Activated T-helper 17 cell treated with anti-CD3 and anti-CD28 coated beads, Interleukin-2, amount 50 U/mL, for 72 hours (primary cell): Measurements from ENCODE around the gene RGS9. TPM values are rescaled to one million over a fixed set of nuclear protein-coding genes. Genes with fewer than 3 reads are reported as not detected.

ENCODE experiments used
- ATAC-seq: fragments of 150-1000 bp; cut with Tn5 transposase; replicated peaks from 2 replicates; pipeline ENCODE4 v1.10.0; 2021; ENCODE audit warnings: mild to moderate bottlenecking, moderate library complexity
- H3K27ac Mint-ChIP-seq: one replicate; pipeline ENCODE4 v1.8.0; 2022; ENCODE audit warnings: mixed read lengths
- H3K27me3 Mint-ChIP-seq: one replicate; pipeline ENCODE4 v1.8.0; 2022; ENCODE audit warnings: mixed read lengths
- H3K36me3 Mint-ChIP-seq: one replicate; pipeline ENCODE4 v1.8.0; 2022; ENCODE audit warnings: low read depth, mild to moderate bottlenecking, mixed read lengths
- H3K4me1 Mint-ChIP-seq: one replicate; pipeline ENCODE4 v1.8.0; 2022; ENCODE audit warnings: mixed read lengths
- H3K4me3 Mint-ChIP-seq: one replicate; pipeline ENCODE4 v1.8.0; 2022; ENCODE audit warnings: mild to moderate bottlenecking, mixed read lengths
- H3K9me3 Mint-ChIP-seq: one replicate; pipeline ENCODE4 v1.8.0; 2022; ENCODE audit warnings: mixed read lengths
- total RNA-seq, 2 donors: library from RNA; stranded (reverse); gene quantifications; one replicate each; pipeline ENCODE4 v1.2.3, GENCODE V29; 2022

Gene RGS9
- total RNA-seq, 2 donors from 2014 or later: 5.1 to 7.5 TPM

GRCh38 chr17:65243838-65244625 is 106.9 kb downstream of the RGS9 start:
- Mint-ChIP-seq H3K4me1 (no peaks in the 10 kb centered on the region), H3K27me3 (peaks cover 4% of the 10 kb centered on the region), H3K4me3 (no peak overlapping the region), H3K27ac (peak overlapping the region; percentile 5), H3K36me3 (no peaks in the 10 kb centered on the region), H3K9me3 (no peaks in the 10 kb centered on the region)
- ATAC-seq: peak; percentile 80

GRCh38 chr17:65246252-65246651 is 109.1 kb downstream of the RGS9 start:
- no peak for ATAC-seq
- H3K4me3 Mint-ChIP-seq: no peak overlapping the region

GRCh38 chr17:65249774-65250173 is 112.6 kb downstream of the RGS9 start:
- ATAC-seq: no peak
- Mint-ChIP-seq H3K27ac (no peak overlapping the region), H3K4me3 (no peak overlapping the region), H3K9me3 (no peaks in the 10 kb centered on the region), H3K36me3 (no peaks in the 10 kb centered on the region), H3K27me3 (peaks cover 20% of the 10 kb centered on the region), H3K4me1 (no peaks in the 10 kb centered on the region)

More at GRCh38 chr17:65246252-65246651, 109.1 kb downstream of the RGS9 start:
- no peaks in the 10 kb centered on the region for H3K9me3 Mint-ChIP-seq
- no peaks in the 10 kb centered on the region for H3K36me3 Mint-ChIP-seq
- no peaks in the 10 kb centered on the region for H3K4me1 Mint-ChIP-seq
- peaks cover 14% of the 10 kb centered on the region for H3K27me3 Mint-ChIP-seq
- H3K27ac Mint-ChIP-seq: no peak overlapping the region

GRCh38 chr17:65254166-65254565 is 117.0 kb downstream of the RGS9 start:
- Mint-ChIP-seq H3K36me3 (no peaks in the 10 kb centered on the region), H3K4me3 (no peak overlapping the region), H3K9me3 (peaks cover 6% of the 10 kb centered on the region), H3K27ac (no peak overlapping the region), H3K4me1 (no peaks in the 10 kb centered on the region), H3K27me3 (peaks cover 20% of the 10 kb centered on the region)
- ATAC-seq: no peak

- H3K9me3 Mint-ChIP-seq: peaks cover 6% of the 10 kb centered on the region
- peaks cover 7% of the 10 kb centered on the region for H3K4me1 Mint-ChIP-seq
- no peak overlapping the region for H3K4me3 Mint-ChIP-seq
- ATAC-seq: no peak
- H3K27ac Mint-ChIP-seq: no peak overlapping the region
- H3K27me3 Mint-ChIP-seq: peaks cover 9% of the 10 kb centered on the region
- H3K36me3 Mint-ChIP-seq: no peaks in the 10 kb centered on the region
Measured at GRCh38 chr17:65259281-65259680, 122.1 kb downstream of the RGS9 start.

- Mint-ChIP-seq H3K4me3 (no peak overlapping the region), H3K4me1 (peaks cover 7% of the 10 kb centered on the region), H3K9me3 (peaks cover 6% of the 10 kb centered on the region), H3K36me3 (no peaks in the 10 kb centered on the region), H3K27me3 (peaks cover 9% of the 10 kb centered on the region), H3K27ac (no peak overlapping the region)
- no peak for ATAC-seq
Measured at GRCh38 chr17:65259696-65260485, 122.7 kb downstream of the RGS9 start.

GRCh38 chr17:65260626-65261025 is 123.5 kb downstream of the RGS9 start:
- peaks cover 6% of the 10 kb centered on the region for H3K9me3 Mint-ChIP-seq
- no peak overlapping the region for H3K27ac Mint-ChIP-seq
- no peaks in the 10 kb centered on the region for H3K36me3 Mint-ChIP-seq
- no peak overlapping the region for H3K4me3 Mint-ChIP-seq
- H3K4me1 Mint-ChIP-seq: peaks cover 13% of the 10 kb centered on the region
- ATAC-seq: no peak
- H3K27me3 Mint-ChIP-seq: peaks cover 9% of the 10 kb centered on the region

- no peak overlapping the region for H3K4me3 Mint-ChIP-seq
- H3K4me1 Mint-ChIP-seq: peaks cover 16% of the 10 kb centered on the region
- peaks cover 4% of the 10 kb centered on the region for H3K9me3 Mint-ChIP-seq
- no peaks in the 10 kb centered on the region for H3K36me3 Mint-ChIP-seq
- H3K27ac Mint-ChIP-seq: no peak overlapping the region
- ATAC-seq: no peak
- H3K27me3 Mint-ChIP-seq: peaks cover 9% of the 10 kb centered on the region
Measured at GRCh38 chr17:65261152-65261551, 124.0 kb downstream of the RGS9 start.

GRCh38 chr17:65261682-65262636 is 124.8 kb downstream of the RGS9 start:
- peaks cover 16% of the 10 kb centered on the region for H3K4me1 Mint-ChIP-seq
- no peaks in the 10 kb centered on the region for H3K36me3 Mint-ChIP-seq
- no peak overlapping the region for H3K27ac Mint-ChIP-seq
- peaks cover 9% of the 10 kb centered on the region for H3K27me3 Mint-ChIP-seq
- peak overlapping the region; percentile 20 for H3K4me3 Mint-ChIP-seq
- H3K9me3 Mint-ChIP-seq: no peaks in the 10 kb centered on the region
- peak; percentile 78 for ATAC-seq

GRCh38 chr17:65265276-65265675 is 128.1 kb downstream of the RGS9 start:
- no peak overlapping the region for H3K4me3 Mint-ChIP-seq
- no peaks in the 10 kb centered on the region for H3K36me3 Mint-ChIP-seq
- H3K4me1 Mint-ChIP-seq: peaks cover 16% of the 10 kb centered on the region
- H3K27ac Mint-ChIP-seq: no peak overlapping the region
- ATAC-seq: peak; percentile 85
- no peaks in the 10 kb centered on the region for H3K9me3 Mint-ChIP-seq
- H3K27me3 Mint-ChIP-seq: no peaks in the 10 kb centered on the region

- no peaks in the 10 kb centered on the region for H3K9me3 Mint-ChIP-seq
- peaks cover 3% of the 10 kb centered on the region for H3K27me3 Mint-ChIP-seq
- no peaks in the 10 kb centered on the region for H3K36me3 Mint-ChIP-seq
- H3K4me1 Mint-ChIP-seq: peaks cover 9% of the 10 kb centered on the region
- no peak overlapping the region for H3K27ac Mint-ChIP-seq
- ATAC-seq: no peak
- no peak overlapping the region for H3K4me3 Mint-ChIP-seq
Measured at GRCh38 chr17:65268832-65269231, 131.7 kb downstream of the RGS9 start.

- no peaks in the 10 kb centered on the region for H3K36me3 Mint-ChIP-seq
- H3K4me3 Mint-ChIP-seq: no peak overlapping the region
- no peak for ATAC-seq
- H3K27ac Mint-ChIP-seq: no peak overlapping the region
- no peaks in the 10 kb centered on the region for H3K9me3 Mint-ChIP-seq
- peaks cover 3% of the 10 kb centered on the region for H3K27me3 Mint-ChIP-seq
- peaks cover 2% of the 10 kb centered on the region for H3K4me1 Mint-ChIP-seq
Measured at GRCh38 chr17:65270499-65271253, 133.5 kb downstream of the RGS9 start.

GRCh38 chr17:65271296-65271695 is 134.1 kb downstream of the RGS9 start:
- no peaks in the 10 kb centered on the region for H3K36me3 Mint-ChIP-seq
- H3K4me1 Mint-ChIP-seq: no peaks in the 10 kb centered on the region
- peaks cover 3% of the 10 kb centered on the region for H3K27me3 Mint-ChIP-seq
- H3K4me3 Mint-ChIP-seq: no peak overlapping the region
- no peak overlapping the region for H3K27ac Mint-ChIP-seq
- H3K9me3 Mint-ChIP-seq: no peaks in the 10 kb centered on the region
- no peak for ATAC-seq
